OCI-LY7 (cell line): Measurements from ENCODE around the gene CLRN3. TPM values are rescaled to one million over a fixed set of nuclear protein-coding genes. Genes with fewer than 3 reads are reported as not detected.

Source experiments
- BruUV-seq: library from RNA; stranded (reverse); fragments of 400-500 nt; replicated peaks from 2 replicates; lab custom pipeline; 2021; lab: Mats Ljungman, UMichigan
- CTCF ChIA-PET: fragments of 300-600 bp; sonication (Branson Sonifier 250); formaldehyde crosslinking; loops from one replicate; lab custom pipeline; 2022; ENCODE audit warnings: antibody characterized with exemption; ENCODE audit not compliant: unreplicated experiment; lab: Charles Lee
- POLR2A ChIA-PET: fragments of 300-600 bp; sonication (Branson Sonifier 250); formaldehyde crosslinking; loops from one replicate; lab custom pipeline; 2022; ENCODE audit warnings: antibody characterized with exemption; lab: Charles Lee
- DNase-seq: peaks from one replicate; pipeline ENCODE4 v3.0.0-alpha.2; 2015; ENCODE audit warnings: low spot score
- H2AFZ ChIP-seq: fragments of 200-600 bp; sonication (generic), shearing (Covaris generic); 2 replicates; pipeline ENCODE4 v1.6.1; 2014; ENCODE audit warnings: mild to moderate bottlenecking, antibody characterized with exemption, low read length, moderate library complexity
- H3K27ac ChIP-seq: fragments of 200-600 bp; sonication (generic); 2 replicates; pipeline ENCODE4 v1.5.1; 2014; ENCODE audit warnings: mixed run types, low read depth, mild to moderate bottlenecking, moderate library complexity, low read length, inconsistent platforms; ENCODE audit not compliant: poor library complexity, severe bottlenecking
- H3K36me3 ChIP-seq: fragments of 200-600 bp; sonication (generic); 2 replicates; pipeline ENCODE4 v1.6.1; 2014; ENCODE audit warnings: mild to moderate bottlenecking, antibody characterized with exemption, low read length, moderate library complexity, mixed read lengths; ENCODE audit not compliant: insufficient read depth
- H3K4me1 ChIP-seq: fragments of 200-600 bp; sonication (generic); 2 replicates; pipeline ENCODE4 v1.5.1; 2014; ENCODE audit warnings: mild to moderate bottlenecking, low read length; ENCODE audit not compliant: insufficient read depth, poor library complexity, severe bottlenecking
- H3K4me2 ChIP-seq: fragments of 200-600 bp; sonication (generic); 2 replicates; pipeline ENCODE4 v1.6.1; 2014; ENCODE audit warnings: mild to moderate bottlenecking, low read length
- H3K4me3 ChIP-seq: fragments of 200-600 bp; sonication (generic); 2 replicates; pipeline ENCODE4 v1.5.1; 2014; ENCODE audit warnings: mild to moderate bottlenecking, low read depth, low read length; ENCODE audit not compliant: poor library complexity, severe bottlenecking
- H3K79me2 ChIP-seq: fragments of 200-600 bp; sonication (generic); 2 replicates; pipeline ENCODE4 v1.6.1; 2016; ENCODE audit warnings: low read depth, mild to moderate bottlenecking, low read length, moderate library complexity, mixed read lengths; ENCODE audit not compliant: insufficient read depth
- H3K9me2 ChIP-seq: fragments of 200-600 bp; sonication (generic); 2 replicates; pipeline ENCODE4 v1.6.1; 2016; ENCODE audit warnings: mild to moderate bottlenecking, low read length, mixed read lengths; ENCODE audit not compliant: insufficient read depth
- H3K9me3 ChIP-seq: fragments of 200-600 bp; sonication (generic); 2 replicates; pipeline ENCODE4 v1.6.1; 2014; ENCODE audit warnings: mild to moderate bottlenecking, mixed run types, low read length, mixed read lengths
- H4K20me1 ChIP-seq: fragments of 200-600 bp; sonication (generic); 2 replicates; pipeline ENCODE4 v1.6.1; 2014; ENCODE audit warnings: mild to moderate bottlenecking, antibody characterized with exemption, low read length, moderate library complexity, mixed read lengths; ENCODE audit not compliant: insufficient read depth
- EZH2phosphoT487 ChIP-seq: fragments of 200-600 bp; sonication (generic); IDR thresholded peaks from 2 replicates; pipeline ENCODE4 v1.6.1; 2018; ENCODE audit warnings: low read depth, borderline replicate concordance, mild to moderate bottlenecking, mixed run types, antibody characterized with exemption, low read length, moderate library complexity, mixed read lengths
- intact Hi-C: fragments of 100-400 bp; cut with micrococcal nuclease; formaldehyde crosslinking; loops from one replicate; pipeline ENCODE4 v1.10.0; 2022; ENCODE audit not compliant: unreplicated experiment
- total RNA-seq, 2 experiments: library from RNA; depleted of rRNA in 1 of 2; stranded (reverse); fragments of >200 nt in 1 of 2; shearing (Covaris generic) in 1 of 2; gene quantifications; 2 replicates each; pipeline ENCODE4 v1.2.3, GENCODE V29; 2014 to 2022
- TF ChIP-seq, protein P1 (sequence below): fragments of 200-600 bp; sonication (generic); conservative IDR thresholded peaks from 2 replicates; pipeline ENCODE4 v1.5.1; 2014; ENCODE audit warnings: mild to moderate bottlenecking, antibody characterized with exemption, low read length, moderate library complexity, mixed read lengths

The CLRN3 gene
- total RNA-seq, 2 experiments from 2014 or later, result not detected

DNA sequence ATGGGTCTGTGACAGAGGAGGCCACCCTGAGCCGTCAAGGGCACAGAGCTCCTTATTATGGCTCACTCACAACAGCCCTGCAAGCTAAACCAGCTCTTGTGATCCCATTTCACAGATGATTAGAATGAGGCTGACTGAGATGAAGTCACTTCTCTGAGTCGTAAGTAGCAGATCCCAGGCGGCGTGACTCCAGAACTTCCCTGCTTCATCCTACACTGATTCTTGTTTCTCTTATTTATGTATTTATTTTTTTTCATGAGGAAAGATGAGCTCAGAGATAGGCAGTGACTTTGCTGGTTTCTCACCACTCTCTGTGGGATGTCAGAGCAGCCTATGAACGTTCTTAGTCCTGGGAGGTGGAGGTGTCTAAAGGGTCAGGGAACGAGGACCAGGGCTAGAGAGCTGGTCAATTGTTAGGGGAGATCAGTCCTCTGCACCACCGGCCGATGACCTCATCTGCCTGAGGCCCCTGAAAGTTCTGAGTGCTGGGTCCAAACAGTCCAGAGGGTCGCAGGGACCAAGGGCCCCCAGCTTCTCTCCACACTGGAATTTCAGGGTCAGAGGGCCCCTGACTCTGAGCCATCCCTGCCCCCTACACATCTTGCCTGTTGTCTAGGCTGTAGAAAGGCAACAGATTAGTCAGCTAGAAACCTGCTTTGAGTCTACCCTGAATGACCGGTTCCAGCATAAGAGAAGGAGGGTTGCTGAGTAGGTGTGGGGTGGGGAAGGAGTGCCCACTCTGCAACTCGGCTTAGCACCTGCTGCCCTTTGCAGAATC, 17.9 kb downstream of the CLRN3 start:
- Histone ChIP-seq H3K27ac (no peak overlapping the region), H3K4me2 (no peak overlapping the region), H3K4me3 (no peak overlapping the region), H2AFZ (no peak overlapping the region), H4K20me1 (no peaks in the 10 kb centered on the region), H3K9me2 (no peaks in the 10 kb centered on the region), H3K36me3 (no peaks in the 10 kb centered on the region), H3K79me2 (no peaks in the 10 kb centered on the region), H3K4me1 (no peaks in the 10 kb centered on the region), H3K9me3 (peaks cover 1% of the 10 kb centered on the region; the same call in 1 of the 2 replicates)
- DNase-seq, result no peak
- ChIA-PET CTCF (no interaction called here), POLR2A (no interaction called here)
- no peak for TF ChIP-seq EZH2phosphoT487
- TF ChIP-seq, protein P1, sequence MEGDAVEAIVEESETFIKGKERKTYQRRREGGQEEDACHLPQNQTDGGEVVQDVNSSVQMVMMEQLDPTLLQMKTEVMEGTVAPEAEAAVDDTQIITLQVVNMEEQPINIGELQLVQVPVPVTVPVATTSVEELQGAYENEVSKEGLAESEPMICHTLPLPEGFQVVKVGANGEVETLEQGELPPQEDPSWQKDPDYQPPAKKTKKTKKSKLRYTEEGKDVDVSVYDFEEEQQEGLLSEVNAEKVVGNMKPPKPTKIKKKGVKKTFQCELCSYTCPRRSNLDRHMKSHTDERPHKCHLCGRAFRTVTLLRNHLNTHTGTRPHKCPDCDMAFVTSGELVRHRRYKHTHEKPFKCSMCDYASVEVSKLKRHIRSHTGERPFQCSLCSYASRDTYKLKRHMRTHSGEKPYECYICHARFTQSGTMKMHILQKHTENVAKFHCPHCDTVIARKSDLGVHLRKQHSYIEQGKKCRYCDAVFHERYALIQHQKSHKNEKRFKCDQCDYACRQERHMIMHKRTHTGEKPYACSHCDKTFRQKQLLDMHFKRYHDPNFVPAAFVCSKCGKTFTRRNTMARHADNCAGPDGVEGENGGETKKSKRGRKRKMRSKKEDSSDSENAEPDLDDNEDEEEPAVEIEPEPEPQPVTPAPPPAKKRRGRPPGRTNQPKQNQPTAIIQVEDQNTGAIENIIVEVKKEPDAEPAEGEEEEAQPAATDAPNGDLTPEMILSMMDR, result no peak
- intact Hi-C loops, result no loop called here
- BruUV-seq, result no TSS peak

DNA sequence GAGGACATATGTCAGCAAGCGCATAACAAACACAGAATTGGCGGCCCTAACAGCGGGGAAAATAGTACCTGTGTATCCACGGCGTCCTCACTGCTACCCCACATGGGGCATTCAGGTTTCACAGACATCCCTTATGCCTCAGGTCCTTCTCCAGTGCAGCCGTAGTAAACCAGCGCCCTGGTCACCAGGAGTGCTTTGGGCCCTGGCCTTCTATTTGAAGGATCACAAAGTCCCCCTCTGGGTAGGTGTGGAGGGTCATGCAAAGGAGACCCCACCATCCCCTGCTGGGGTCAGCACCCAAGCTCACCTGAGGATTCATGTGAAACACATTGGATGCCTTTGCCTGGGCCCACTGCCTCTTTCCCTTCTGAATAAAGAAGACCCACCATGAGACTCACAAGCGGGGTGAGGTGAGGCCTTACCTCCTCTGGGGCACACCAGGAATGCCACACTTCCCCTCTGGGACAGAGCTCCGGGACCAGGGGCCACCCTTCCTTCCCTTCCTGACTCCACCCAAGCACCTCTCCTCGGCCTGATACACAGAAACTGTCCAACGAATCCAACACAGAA, 18.8 kb downstream of the CLRN3 start:
- TF ChIP-seq, protein P1, result no peak
- no peak for TF ChIP-seq EZH2phosphoT487
- Histone ChIP-seq H3K4me3 (no peak overlapping the region), H2AFZ (no peak overlapping the region), H3K79me2 (no peaks in the 10 kb centered on the region), H3K4me2 (no peak overlapping the region), H3K4me1 (no peaks in the 10 kb centered on the region), H3K9me3 (peaks cover 10% of the 10 kb centered on the region; the same call in 1 of the 2 replicates), H3K36me3 (no peaks in the 10 kb centered on the region), H3K9me2 (no peaks in the 10 kb centered on the region), H3K27ac (no peak overlapping the region), H4K20me1 (no peaks in the 10 kb centered on the region)
- no TSS peak for BruUV-seq
- intact Hi-C loops, result no loop called here
- no peak for DNase-seq
- CTCF ChIA-PET, result no interaction called here
- POLR2A ChIA-PET, result no interaction called here
